GM21825 (cell line): ENCODE results near the gene INTS3.

Source experiments
- ATAC-seq: cut with Tn5 transposase; IDR thresholded peaks from one replicate; pipeline ENCODE4 v1.9.1; 2021; ENCODE audit warnings: mild to moderate bottlenecking, moderate library complexity; ENCODE audit not compliant: unreplicated experiment

The INTS3 gene, protein sequence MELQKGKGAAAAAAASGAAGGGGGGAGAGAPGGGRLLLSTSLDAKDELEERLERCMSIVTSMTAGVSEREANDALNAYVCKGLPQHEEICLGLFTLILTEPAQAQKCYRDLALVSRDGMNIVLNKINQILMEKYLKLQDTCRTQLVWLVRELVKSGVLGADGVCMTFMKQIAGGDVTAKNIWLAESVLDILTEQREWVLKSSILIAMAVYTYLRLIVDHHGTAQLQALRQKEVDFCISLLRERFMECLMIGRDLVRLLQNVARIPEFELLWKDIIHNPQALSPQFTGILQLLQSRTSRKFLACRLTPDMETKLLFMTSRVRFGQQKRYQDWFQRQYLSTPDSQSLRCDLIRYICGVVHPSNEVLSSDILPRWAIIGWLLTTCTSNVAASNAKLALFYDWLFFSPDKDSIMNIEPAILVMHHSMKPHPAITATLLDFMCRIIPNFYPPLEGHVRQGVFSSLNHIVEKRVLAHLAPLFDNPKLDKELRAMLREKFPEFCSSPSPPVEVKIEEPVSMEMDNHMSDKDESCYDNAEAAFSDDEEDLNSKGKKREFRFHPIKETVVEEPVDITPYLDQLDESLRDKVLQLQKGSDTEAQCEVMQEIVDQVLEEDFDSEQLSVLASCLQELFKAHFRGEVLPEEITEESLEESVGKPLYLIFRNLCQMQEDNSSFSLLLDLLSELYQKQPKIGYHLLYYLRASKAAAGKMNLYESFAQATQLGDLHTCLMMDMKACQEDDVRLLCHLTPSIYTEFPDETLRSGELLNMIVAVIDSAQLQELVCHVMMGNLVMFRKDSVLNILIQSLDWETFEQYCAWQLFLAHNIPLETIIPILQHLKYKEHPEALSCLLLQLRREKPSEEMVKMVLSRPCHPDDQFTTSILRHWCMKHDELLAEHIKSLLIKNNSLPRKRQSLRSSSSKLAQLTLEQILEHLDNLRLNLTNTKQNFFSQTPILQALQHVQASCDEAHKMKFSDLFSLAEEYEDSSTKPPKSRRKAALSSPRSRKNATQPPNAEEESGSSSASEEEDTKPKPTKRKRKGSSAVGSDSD

GRCh38 chr1:153727463-153728304 is at the start of gene INTS3:
INTS3 (plus strand) TSS chr1:153728050; CDS start chr1:153728635, 585 bp downstream.
- ATAC-seq = peak; percentile 90

DNA sequence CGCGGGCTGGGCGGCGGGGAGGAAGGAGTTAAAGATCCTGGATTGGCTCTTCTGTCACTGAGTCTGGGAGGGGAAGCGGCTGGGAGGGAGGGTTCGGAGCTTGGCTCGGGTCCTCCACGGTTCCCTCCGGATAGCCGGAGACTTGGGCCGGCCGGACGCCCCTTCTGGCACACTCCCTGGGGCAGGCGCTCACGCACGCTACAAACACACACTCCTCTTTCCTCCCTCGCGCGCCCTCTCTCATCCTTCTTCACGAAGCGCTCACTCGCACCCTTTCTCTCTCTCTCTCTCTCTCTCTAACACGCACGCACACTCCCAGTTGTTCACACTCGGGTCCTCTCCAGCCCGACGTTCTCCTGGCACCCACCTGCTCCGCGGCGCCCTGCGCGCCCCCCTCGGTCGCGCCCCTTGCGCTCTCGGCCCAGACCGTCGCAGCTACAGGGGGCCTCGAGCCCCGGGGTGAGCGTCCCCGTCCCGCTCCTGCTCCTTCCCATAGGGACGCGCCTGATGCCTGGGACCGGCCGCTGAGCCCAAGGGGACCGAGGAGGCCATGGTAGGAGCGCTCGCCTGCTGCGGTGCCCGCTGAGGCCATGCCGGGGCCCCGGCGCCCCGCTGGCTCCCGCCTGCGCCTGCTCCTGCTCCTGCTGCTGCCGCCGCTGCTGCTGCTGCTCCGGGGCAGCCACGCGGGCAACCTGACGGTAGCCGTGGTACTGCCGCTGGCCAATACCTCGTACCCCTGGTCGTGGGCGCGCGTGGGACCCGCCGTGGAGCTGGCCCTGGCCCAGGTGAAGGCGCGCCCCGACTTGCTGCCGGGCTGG is 49.1 kb upstream of the INTS3 start, which contains the start of gene NPR1:
Gene NPR1 (plus strand): TSS at position 170 of the 818 bp plus-strand sequence. CDS start 421 bp downstream, at position 591.
- no peak for ATAC-seq

DNA sequence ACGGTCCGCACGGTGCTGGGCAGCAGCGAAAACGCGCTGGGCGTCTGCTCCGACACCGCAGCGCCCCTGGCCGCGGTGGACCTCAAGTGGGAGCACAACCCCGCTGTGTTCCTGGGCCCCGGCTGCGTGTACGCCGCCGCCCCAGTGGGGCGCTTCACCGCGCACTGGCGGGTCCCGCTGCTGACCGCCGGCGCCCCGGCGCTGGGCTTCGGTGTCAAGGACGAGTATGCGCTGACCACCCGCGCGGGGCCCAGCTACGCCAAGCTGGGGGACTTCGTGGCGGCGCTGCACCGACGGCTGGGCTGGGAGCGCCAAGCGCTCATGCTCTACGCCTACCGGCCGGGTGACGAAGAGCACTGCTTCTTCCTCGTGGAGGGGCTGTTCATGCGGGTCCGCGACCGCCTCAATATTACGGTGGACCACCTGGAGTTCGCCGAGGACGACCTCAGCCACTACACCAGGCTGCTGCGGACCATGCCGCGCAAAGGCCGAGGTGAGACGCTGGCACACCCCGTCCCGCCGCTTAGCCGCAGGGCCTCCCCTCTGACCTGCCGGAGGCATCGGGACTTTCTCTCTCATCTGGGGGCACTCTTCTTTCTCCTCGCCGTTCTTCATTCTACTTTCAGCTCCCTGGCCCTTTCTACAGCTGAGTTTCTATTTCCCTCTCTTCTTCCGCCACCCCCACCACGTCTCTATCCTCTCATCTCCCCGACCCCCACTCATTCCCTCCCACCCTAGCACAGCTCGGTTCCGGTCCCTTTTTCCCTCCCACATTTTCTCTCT is 48.3 kb upstream of the INTS3 start:
- ATAC-seq = no peak

DNA sequence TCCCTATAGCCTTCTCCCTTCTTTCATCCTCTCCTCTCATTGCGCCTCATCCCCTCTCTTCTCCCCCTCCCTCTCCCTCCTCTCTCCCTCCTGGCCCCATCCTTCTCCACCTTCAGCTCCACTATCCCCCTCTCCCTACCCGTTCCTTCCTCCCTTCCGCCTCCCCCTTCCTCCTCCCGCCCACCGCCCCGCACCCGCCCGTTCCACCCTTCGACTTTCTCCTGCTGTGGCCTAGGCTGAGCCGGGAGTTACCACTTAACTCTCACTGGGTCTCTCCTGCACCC is 47.8 kb upstream of the INTS3 start:
- no peak for ATAC-seq

DNA sequence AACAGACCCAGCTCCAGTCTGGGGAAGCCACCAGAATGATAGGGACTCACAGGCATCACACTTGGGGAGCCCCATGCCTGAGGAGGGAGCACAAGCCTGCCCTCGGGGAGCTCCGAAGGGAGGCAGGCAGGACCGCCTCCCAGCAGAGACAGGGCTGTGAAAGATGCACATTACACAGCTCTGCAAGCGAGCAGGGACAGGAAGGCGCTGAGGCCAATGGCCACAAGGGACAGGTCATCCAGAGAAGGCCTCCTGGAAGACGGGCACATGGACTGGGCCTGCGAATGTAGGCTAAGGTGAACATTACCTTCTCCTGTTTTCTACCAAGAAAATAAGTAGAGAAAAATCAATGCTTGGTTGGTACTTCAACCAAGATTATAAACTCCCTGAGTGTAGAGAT is 45.1 kb upstream of the INTS3 start:
- ATAC-seq = no peak

DNA sequence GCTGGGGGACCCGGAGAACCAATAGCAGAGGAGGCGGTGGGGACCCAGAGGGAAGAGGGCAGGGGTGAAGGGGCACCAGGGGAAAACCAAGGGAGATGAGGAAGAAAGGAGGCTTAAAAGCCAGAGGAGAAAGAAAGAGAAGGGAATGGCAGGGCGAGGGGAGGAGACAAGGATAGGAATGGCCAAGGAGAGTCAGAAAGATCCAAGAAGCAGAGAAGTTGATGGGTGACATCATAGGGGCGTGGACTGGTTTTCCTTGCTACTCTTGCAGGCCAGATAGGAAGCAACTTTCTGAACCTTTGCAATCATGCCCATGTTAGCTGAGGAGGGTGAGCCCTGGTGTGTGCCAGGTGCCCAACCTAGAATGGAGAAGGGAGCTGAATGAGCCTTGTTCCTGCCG is 44.0 kb upstream of the INTS3 start:
- ATAC-seq = no peak

- ATAC-seq = no peak
Measured at GRCh38 chr1:153684892-153685291, 43.0 kb upstream of the INTS3 start.

- no peak for ATAC-seq
Measured at GRCh38 chr1:153685544-153686340, 42.1 kb upstream of the INTS3 start.

DNA sequence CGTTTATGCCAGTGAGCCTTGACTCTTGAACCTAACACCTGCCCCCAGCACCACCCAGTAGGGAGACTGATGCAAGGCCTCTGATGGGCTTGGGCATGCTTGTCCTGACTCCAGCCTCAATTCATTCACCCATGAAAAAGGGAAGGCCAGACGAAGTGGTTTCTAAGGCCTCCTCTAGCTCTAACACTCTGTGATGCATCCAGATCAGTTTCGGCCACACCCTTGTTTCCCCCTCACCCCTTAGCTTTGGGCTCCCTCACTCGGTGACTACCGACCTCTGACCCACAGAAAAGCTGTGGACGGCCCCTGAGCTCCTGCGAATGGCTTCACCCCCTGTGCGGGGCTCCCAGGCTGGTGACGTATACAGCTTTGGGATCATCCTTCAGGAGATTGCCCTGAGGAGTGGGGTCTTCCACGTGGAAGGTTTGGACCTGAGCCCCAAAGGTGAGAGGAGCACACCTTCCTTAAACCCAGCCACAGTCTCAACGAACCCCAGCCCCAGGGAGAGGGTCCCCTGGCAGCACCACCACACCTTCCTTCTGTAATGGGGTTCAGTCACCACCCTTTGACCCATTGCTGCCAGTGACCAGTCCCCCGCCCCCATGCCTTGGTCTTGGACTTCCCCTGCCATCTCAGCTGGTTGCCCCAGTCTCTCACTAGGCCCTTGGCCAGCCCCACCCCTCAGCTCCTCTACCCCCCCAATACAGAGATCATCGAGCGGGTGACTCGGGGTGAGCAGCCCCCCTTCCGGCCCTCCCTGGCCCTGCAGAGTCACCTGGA is 40.3 kb upstream of the INTS3 start:
- ATAC-seq = no peak

- no peak for ATAC-seq
Measured at GRCh38 chr1:153688276-153688675, 39.6 kb upstream of the INTS3 start.

GRCh38 chr1:153688736-153689328 is 39.0 kb upstream of the INTS3 start:
- ATAC-seq = no peak

- no peak for ATAC-seq
Measured at GRCh38 chr1:153693466-153693865, 34.4 kb upstream of the INTS3 start.

GRCh38 chr1:153696741-153697140 is 31.1 kb upstream of the INTS3 start:
- no peak for ATAC-seq

DNA sequence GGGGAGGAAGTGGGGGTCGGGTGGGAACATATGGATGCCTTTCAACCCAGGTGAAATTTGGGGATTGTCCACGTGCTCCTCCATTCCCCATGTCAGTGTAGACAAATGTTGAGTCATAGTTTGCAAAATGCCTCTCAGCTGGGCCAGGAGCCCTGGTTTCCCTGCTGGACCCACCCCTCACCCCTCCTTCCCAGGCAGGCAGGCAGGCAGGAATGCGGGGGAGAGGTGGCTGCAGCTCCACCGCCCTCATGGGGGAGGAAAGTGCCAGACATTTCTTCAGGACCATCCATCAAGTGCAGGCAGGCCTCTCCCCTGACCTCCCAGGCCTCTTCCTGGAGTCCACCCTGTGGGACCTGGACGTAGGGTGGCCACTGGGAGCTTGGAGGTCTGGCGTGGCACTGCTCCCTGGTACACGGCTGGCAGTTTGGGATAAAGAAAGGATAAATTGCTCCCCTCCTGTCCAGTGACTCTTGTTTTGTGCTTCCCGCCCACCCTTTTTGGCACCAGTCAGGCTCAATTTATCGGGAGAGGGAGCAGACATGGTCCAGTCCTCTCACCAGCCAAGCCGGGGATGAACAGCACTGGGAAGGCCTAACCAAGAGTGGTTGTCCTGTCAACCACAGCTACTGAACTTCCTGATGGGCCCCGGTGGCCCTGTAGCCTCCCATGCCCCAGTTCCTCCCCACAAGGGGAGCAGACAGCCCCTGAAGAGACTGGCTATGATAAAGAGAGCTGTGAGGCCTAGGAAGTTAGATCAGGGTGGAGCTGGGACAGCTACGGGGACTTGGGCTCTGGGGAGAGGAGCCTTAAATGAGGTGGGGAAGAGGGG is 30.4 kb upstream of the INTS3 start:
- ATAC-seq = no peak

- ATAC-seq = no peak
Measured at GRCh38 chr1:153698020-153698922, 29.6 kb upstream of the INTS3 start.
